SJCRH30 (cell line): Measurements from ENCODE around the gene CAMKMT. TPM values are rescaled to one million over a fixed set of nuclear protein-coding genes. Genes with fewer than 3 reads are reported as not detected.

Experiments used
- DNase-seq, 2 experiments: peaks; one replicate each; pipeline ENCODE4 v3.0.0-alpha.2; 2015 to 2020
- H3K27ac ChIP-seq: fragments of 250-450 bp; sonication (Bioruptor Pico); 2 replicates; pipeline ENCODE4 v1.5.1; 2020; ENCODE audit warnings: mild to moderate bottlenecking, moderate library complexity
- H3K27me3 ChIP-seq: fragments of 250-450 bp; sonication (Bioruptor Pico); 2 replicates; pipeline ENCODE4 v1.5.1; 2020; ENCODE audit warnings: mild to moderate bottlenecking, moderate library complexity
- H3K36me3 ChIP-seq: fragments of 250-450 bp; sonication (Bioruptor Pico); 2 replicates; pipeline ENCODE4 v1.5.1; 2020; ENCODE audit warnings: mild to moderate bottlenecking, moderate library complexity
- H3K4me1 ChIP-seq: fragments of 250-450 bp; sonication (Bioruptor Pico); 2 replicates; pipeline ENCODE4 v1.5.1; 2020; ENCODE audit warnings: mild to moderate bottlenecking, moderate library complexity
- H3K4me3 ChIP-seq: fragments of 250-450 bp; sonication (Bioruptor Pico); 2 replicates; pipeline ENCODE4 v1.5.1; 2020; ENCODE audit warnings: mild to moderate bottlenecking, moderate library complexity
- H3K9me3 ChIP-seq: fragments of 250-450 bp; sonication (Bioruptor Pico); replicated peaks from 2 replicates; pipeline ENCODE4 v1.5.1; 2020; ENCODE audit warnings: mild to moderate bottlenecking, moderate library complexity
- total RNA-seq: library from RNA; depleted of rRNA; stranded (reverse); fragments of >200 nt; shearing (Covaris generic); gene quantifications from 2 replicates; pipeline ENCODE4 v1.2.3, GENCODE V29; 2014

Gene CAMKMT
- total RNA-seq, 1 experiment from 2014 or later = 11.3 TPM

DNA sequence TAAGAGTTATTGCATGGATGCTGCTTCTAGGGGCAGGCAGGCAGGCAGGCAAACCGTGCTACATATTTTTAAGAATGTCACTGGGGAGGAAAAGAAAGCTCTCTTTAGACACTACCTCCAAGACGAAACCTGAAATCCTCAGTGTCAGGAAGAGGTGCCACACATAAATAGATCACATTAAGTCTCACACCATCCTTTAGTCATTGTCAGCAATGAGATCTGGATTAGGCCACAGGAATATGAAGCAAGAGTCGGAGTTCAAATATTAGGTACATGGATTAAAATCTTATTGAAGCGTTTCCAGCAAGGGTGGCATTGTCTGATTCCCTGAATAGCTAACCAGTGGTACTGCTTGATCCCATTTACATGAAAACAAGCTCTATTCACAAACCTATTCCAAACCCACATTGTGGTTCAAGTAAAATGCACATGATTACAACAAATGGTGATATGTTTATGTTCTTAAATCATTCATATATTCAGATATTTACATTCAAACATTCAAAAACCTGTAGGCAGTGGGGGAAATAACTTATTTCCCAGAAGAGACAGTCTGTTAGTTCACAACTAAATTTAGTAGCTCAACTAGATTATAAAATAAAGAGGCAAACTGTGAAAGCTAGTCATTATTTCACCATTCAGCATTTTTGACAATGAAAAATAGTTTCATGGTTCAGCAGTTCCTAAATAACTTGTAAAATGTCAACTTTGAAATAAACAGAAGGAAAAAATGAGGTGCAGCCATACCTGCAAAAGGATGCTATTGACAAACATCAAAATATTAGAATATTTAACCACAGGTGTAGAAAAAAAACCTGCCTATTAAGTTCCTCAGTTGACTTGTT lies 384.4 kb downstream of the CAMKMT start:
- DNase-seq = no peak
- Histone ChIP-seq H3K4me3 (no peak overlapping the region), H3K27me3 (no peaks in the 10 kb centered on the region), H3K4me1 (peaks cover 13% of the 10 kb centered on the region), H3K27ac (no peak overlapping the region), H3K9me3 (no peaks in the 10 kb centered on the region), H3K36me3 (no peaks in the 10 kb centered on the region)

- Histone ChIP-seq H3K27me3 (no peaks in the 10 kb centered on the region), H3K36me3 (no peaks in the 10 kb centered on the region), H3K4me1 (peaks cover 13% of the 10 kb centered on the region), H3K4me3 (no peak overlapping the region), H3K27ac (no peak overlapping the region), H3K9me3 (no peaks in the 10 kb centered on the region)
- DNase-seq = no peak
Observed at GRCh38 chr2:44746856-44747615, 385.3 kb downstream of the CAMKMT start.

- no peaks in the 10 kb centered on the region for H3K27me3 ChIP-seq
- no peaks in the 10 kb centered on the region for H3K9me3 ChIP-seq
- H3K4me3 ChIP-seq = no peak overlapping the region
- DNase-seq = no peak
- H3K36me3 ChIP-seq = no peaks in the 10 kb centered on the region
- no peak overlapping the region for H3K27ac ChIP-seq
- peaks cover 16% of the 10 kb centered on the region for H3K4me1 ChIP-seq
Observed at GRCh38 chr2:44747794-44748193, 386.0 kb downstream of the CAMKMT start.

- no peaks in the 10 kb centered on the region for H3K27me3 ChIP-seq
- H3K36me3 ChIP-seq = no peaks in the 10 kb centered on the region
- H3K4me3 ChIP-seq = no peak overlapping the region
- peak; percentile 56 to 72 for DNase-seq
- H3K27ac ChIP-seq = no peak overlapping the region
- peaks cover 30% of the 10 kb centered on the region for H3K4me1 ChIP-seq
- H3K9me3 ChIP-seq = no peaks in the 10 kb centered on the region
Observed at GRCh38 chr2:44751754-44752479, 390.2 kb downstream of the CAMKMT start.

DNA sequence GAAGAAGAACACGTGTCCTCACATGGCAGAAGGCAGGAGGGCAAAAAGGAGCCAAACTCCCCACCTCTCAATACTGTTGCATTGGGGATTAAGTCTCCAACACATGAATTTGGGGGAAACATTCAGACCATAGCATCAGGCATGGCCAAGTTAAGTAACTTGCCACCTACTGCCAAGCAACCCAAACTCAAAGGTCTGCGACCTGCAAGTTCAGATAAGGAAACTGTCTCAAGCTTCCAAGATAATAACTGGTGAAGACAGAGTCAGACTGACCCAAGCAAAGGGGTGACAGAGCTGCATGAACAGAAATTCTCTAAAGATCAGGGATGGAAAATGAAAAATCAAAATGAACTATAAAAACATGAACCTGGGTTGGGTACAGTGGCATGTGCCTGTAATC lies 391.0 kb downstream of the CAMKMT start:
- H3K4me3 ChIP-seq = no peak overlapping the region
- no peaks in the 10 kb centered on the region for H3K36me3 ChIP-seq
- DNase-seq = no peak
- no peaks in the 10 kb centered on the region for H3K9me3 ChIP-seq
- no peaks in the 10 kb centered on the region for H3K27me3 ChIP-seq
- H3K4me1 ChIP-seq = peaks cover 30% of the 10 kb centered on the region
- H3K27ac ChIP-seq = no peak overlapping the region

DNA sequence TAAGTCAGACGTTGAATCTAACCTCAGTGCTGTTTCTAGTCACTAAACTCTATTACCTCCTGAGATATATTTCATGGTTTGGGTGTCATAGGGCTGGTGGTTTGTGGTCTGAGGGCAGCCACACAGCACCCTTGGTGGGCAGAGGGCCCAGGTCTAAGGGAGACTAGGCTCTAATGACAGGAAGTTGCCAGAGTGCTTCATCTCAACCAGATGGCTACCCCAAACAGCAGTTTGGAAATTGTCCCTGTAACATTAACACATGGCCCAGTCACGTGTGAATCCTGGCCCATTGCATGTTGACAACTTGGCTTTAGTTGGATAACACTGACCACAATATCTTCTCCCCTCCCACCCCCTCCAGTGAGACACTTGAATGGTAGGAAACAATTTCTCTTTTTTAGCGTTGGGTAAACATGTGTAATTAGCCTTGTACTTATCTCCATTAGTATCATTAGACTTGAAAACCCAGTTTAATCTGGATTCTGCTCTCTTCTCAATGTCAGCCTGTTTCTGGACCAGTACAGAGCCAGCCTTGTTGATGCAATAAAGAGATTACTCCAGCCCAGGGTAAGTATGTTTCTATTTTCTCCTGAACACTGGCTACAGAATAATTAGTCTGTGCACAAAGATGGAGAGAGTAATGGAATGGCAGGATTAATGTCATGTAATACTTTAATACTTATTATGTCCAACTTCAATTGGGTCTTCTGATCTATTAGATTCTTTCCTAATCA lies 392.0 kb downstream of the CAMKMT start:
- Histone ChIP-seq H3K9me3 (no peaks in the 10 kb centered on the region), H3K4me3 (no peak overlapping the region), H3K4me1 (peaks cover 30% of the 10 kb centered on the region), H3K27me3 (no peaks in the 10 kb centered on the region), H3K27ac (0 out of 2 replicates have a peak overlapping the region, but pooled peaks have one; percentile 1), H3K36me3 (no peaks in the 10 kb centered on the region)
- DNase-seq = peak; percentile 90 to 95

GRCh38 chr2:44758591-44758990 lies 396.8 kb downstream of the CAMKMT start:
- no peaks in the 10 kb centered on the region for H3K27me3 ChIP-seq
- peaks cover 10% of the 10 kb centered on the region for H3K4me1 ChIP-seq
- no peak overlapping the region for H3K4me3 ChIP-seq
- no peak for DNase-seq
- no peaks in the 10 kb centered on the region for H3K9me3 ChIP-seq
- no peaks in the 10 kb centered on the region for H3K36me3 ChIP-seq
- H3K27ac ChIP-seq = no peak overlapping the region

GRCh38 chr2:44759823-44760222 lies 398.1 kb downstream of the CAMKMT start:
- H3K4me3 ChIP-seq = no peak overlapping the region
- H3K27me3 ChIP-seq = no peaks in the 10 kb centered on the region
- DNase-seq = no peak
- no peak overlapping the region for H3K27ac ChIP-seq
- H3K36me3 ChIP-seq = no peaks in the 10 kb centered on the region
- H3K9me3 ChIP-seq = no peaks in the 10 kb centered on the region
- H3K4me1 ChIP-seq = 0 out of 2 replicates have a peak, but pooled peaks cover 4% of the 10 kb centered on the region

DNA sequence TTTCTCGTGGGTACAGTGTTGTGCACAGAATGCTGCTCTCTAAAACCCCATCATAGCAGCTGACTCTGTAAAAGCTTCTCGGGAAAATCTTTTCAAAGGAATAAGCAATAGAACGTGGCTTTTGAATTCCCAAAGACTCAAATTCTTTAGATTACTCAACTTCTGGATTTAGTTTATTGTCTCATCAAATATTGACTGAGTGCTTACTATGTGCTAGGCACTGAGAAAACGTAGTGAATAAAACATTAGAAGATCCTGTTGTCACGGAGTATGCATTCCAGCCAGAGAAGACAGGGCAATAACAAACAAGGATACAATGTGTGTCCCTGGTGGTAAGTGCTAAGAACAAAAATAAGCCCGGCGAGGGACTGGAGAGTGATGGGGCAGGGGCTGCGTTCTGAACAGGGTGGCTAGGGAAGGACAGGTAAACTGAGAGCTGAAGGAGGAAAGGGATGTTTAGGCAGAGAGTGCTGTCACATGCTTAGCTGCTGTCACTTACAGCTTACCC lies 401.6 kb downstream of the CAMKMT start:
- Histone ChIP-seq H3K27me3 (no peaks in the 10 kb centered on the region), H3K36me3 (no peaks in the 10 kb centered on the region), H3K27ac (no peak overlapping the region), H3K4me1 (no peaks in the 10 kb centered on the region; the same call in 1 of the 2 replicates), H3K9me3 (no peaks in the 10 kb centered on the region), H3K4me3 (no peak overlapping the region)
- no peak for DNase-seq

- Histone ChIP-seq H3K36me3 (no peaks in the 10 kb centered on the region), H3K4me3 (no peak overlapping the region), H3K27ac (no peak overlapping the region), H3K4me1 (peaks cover 6% of the 10 kb centered on the region), H3K27me3 (no peaks in the 10 kb centered on the region), H3K9me3 (no peaks in the 10 kb centered on the region)
- no peak for DNase-seq
Observed at GRCh38 chr2:44766220-44766619, 404.5 kb downstream of the CAMKMT start.

GRCh38 chr2:44766777-44767176 lies 405.0 kb downstream of the CAMKMT start:
- H3K27ac ChIP-seq = no peak overlapping the region
- no peaks in the 10 kb centered on the region for H3K36me3 ChIP-seq
- peaks cover 6% of the 10 kb centered on the region for H3K4me1 ChIP-seq
- H3K4me3 ChIP-seq = no peak overlapping the region
- no peak for DNase-seq
- no peaks in the 10 kb centered on the region for H3K27me3 ChIP-seq
- no peaks in the 10 kb centered on the region for H3K9me3 ChIP-seq

GRCh38 chr2:44767691-44768090 lies 405.9 kb downstream of the CAMKMT start:
- DNase-seq = peak in 1 of 2 experiments; percentile 55

GRCh38 chr2:44768438-44769236 lies 406.9 kb downstream of the CAMKMT start:
- Histone ChIP-seq H3K27ac (no peak overlapping the region; the same call in 1 of the 2 replicates), H3K4me3 (no peak overlapping the region), H3K4me1 (peaks cover 17% of the 10 kb centered on the region), H3K36me3 (no peaks in the 10 kb centered on the region), H3K27me3 (no peaks in the 10 kb centered on the region), H3K9me3 (no peaks in the 10 kb centered on the region)
- no peak for DNase-seq

More at GRCh38 chr2:44767691-44768090, 405.9 kb downstream of the CAMKMT start:
- Histone ChIP-seq H3K4me1 (peaks cover 13% of the 10 kb centered on the region), H3K9me3 (no peaks in the 10 kb centered on the region), H3K27ac (no peak overlapping the region), H3K36me3 (no peaks in the 10 kb centered on the region), H3K27me3 (no peaks in the 10 kb centered on the region), H3K4me3 (no peak overlapping the region)
